Measurements from ENCODE around the gene DAP.

DNA sequence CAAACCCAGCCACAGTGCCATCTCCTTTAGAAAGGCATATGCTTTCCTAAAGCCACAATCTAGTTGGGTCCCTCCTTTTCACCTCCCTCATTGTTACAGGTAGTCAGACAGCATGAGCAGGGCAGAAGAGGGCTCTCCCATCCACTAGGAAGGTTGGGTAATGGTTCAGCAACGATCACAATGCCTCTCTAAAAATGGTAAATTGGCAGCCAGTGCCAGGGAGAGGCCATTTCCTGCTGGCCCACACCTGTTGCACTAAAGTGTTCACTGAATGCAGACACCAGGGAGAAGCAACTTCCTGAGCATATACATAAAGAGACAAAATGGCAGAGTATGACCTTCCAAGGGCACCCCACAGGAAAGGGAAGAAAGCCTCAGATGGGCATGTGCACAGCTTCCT lies 31.3 kb upstream of the DAP start:
- no peak for TF ChIP-seq CTCF (IDR thresholded peaks at IDR 0.05; ENCODE audit: insufficient read depth, low read length, poor library complexity, severe bottlenecking)
- TF ChIP-seq EZH2phosphoT487 (conservative IDR thresholded peaks at IDR 0.05; ENCODE audit: low read length) = no peak

All from SU-DHL-6 (cell line).